ENCODE data around the gene AFMID.
"Not testable (repeated sequence)": the region's sequence is repeated elsewhere in the genome, so short reads cannot be mapped to it uniquely, and the experiment has no call there.

Gene AFMID

GRCh38 chr17:78224231-78225087, 37.3 kb downstream of the AFMID start:
- DNase-seq, result no peak

GRCh38 chr17:78225088-78225865, 38.1 kb downstream of the AFMID start:
- DNase-seq, result no peak

GRCh38 chr17:78226055-78226758, 39.0 kb downstream of the AFMID start:
- no peak for DNase-seq

- DNase-seq, result no peak
Measured at GRCh38 chr17:78226759-78227454, 39.7 kb downstream of the AFMID start.

DNA sequence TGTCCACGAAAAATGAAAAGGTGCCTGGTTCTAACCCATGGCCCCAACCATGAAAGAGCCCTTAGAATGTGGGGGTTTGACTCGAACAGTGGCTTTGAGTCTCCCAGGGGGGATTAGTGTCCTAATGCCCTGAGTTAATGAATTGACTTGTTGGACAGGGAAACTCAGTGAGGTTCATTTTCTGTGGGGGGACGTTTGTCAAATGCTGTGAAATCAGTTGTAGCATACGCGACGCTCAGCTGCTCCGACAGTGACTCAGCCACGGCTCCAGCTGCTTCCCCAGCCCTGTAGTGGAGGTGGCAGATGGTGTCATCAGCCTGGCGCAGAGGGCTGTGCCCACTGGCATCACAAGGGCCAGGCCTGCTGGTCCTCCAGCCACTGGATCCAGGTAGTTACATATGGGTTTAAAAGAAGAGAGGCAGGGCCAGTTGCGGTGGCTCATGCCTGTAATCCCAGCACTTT, 40.3 kb downstream of the AFMID start:
- no peak for DNase-seq

DNA sequence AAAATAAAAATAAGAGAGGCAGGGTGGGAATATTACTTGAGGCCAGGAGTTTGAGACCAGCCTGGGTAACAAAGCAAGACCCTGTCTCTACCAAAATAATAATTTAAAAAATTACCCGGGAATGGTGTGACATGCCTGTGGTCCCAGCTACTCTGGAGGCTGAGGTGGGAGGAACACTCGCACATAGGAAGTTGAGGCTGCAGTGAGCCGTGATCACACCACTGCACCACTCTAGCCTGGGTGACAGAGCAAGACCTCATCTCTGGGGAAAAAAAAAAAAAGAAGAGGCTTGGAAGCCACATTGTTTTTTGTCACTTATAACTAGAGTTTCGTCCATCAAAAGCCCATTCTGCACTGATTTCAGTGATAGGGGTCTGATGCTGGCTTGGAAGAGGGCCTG, 41.0 kb downstream of the AFMID start:
- DNase-seq, result no peak

DNA sequence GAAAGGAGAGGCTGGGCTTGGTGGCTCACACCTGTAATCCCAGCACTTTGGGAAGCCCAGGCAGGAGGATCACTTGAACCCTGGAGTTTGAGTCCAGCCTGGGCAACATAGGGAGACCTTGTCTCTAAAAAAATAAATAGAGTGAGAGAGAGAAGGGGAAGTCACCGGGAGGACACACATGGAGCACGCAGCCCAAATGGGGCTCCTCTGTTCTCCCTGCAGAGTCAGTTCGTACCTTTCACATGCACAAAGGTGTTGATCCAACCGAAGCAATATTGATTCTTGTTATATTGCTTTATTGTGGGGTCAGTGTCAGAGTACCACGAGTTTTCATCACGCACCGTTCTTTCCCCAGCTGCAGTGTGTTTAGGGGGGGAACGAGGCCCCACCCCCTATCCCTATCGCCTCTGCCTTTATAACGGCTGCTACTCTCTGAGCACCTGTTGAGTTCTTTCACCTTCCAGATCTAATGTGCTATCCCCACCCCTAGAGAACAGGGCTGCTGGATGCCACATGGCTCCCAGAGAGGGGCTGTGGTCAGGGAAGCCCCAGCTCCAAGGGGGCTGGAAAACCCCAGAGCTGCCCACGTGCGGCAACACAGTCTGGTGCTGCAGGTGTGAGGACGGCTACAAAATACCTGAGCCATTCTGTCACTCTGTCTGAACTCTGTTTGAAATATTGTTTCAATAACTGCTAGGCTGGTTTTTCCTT, 43.2 kb downstream of the AFMID start:
- no peak for DNase-seq

DNA sequence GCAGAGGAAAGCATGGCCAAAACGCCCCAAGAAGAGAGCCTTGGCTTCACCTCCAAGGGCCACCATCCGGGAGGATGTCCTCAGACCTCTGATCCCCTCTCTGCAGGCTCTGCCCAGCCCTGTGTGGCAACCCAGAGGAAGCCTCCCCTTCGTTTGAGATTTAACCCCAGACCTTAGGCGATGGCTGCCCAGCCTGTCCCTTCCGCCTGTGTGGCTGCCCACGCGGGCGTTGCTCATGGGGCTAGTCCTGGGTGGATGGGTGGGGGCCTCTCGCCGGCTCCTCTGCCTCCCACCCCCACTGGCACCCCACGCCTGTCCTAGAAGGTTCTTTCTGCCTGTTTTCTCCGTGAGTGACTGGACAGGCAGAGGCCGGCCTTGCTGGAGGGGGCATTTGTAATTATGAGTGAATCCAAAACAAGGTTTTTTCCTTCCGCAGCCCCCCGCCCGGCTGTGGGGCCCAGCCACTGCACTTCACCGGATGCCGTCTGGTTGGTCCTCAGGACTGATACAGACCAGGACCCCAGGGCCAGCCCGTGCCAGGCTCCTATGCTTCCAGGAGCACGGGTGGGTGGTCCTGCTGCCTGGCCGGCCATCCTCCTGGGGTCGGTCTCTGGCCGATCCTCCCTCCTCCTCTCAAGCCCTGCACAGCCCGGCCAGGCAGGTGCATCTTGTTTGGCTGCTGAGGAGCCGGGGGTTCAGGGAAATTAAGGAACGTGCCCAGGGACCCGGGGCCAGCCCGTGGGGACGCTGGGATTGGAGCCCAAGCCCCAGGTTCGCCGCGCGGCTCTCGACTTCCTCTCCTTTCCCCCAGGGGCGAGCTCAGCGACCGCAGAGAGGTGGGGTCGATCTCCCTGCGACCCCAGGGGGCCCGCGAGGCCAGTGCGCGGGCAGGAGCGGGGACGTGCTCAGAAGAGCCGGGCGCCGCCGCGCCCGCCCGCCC, 44.1 kb downstream of the AFMID start, which contains the start of gene TMEM235:
Gene TMEM235, plus strand, starts transcription at position 636 of the 940 bp plus-strand sequence. CDS start 393 bp downstream, outside the sequence.
- DNase-seq, result no peak

DNA sequence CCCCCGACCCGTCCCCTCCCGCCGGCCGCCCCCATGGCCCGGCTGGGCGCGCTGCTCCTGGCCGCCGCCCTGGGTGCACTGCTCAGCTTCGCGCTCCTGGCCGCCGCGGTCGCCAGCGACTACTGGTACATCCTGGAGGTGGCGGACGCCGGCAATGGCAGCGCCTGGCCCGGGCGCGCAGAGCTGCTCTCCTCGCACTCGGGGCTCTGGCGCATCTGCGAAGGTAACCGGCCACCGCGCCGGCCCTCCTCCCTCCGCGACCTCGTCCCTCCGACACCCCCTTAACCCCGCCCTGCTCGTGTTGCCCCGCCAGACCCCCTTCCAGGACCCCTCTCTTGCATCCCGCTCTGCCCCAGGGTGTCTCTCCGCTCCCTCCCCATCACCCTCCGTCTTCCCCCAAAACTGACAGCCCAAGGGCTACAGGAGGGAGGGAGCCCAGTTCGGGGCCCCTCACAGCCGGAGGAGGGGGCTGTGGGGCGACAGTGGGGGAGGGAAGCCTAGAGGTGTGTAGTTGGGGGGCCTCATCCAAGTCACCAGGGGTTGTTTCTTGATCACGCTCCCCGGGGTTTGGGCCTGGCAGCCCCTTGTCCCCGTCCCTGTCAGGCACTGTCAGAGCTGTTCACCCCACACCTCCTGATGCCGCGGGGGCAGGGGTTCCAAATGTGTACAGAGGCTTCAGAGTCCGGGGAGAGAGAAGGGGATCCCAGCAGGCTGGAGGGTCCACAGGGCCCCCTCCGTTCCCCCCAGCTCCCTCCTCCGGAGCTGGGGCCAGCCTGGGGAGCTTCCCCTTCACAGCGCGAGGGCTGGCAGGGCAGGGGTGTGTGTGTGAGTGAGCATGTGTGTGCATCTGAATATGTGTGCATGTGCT, 45.1 kb downstream of the AFMID start:
- no peak for DNase-seq

- no peak for DNase-seq
Measured at GRCh38 chr17:78232859-78233173, 45.7 kb downstream of the AFMID start.

DNA sequence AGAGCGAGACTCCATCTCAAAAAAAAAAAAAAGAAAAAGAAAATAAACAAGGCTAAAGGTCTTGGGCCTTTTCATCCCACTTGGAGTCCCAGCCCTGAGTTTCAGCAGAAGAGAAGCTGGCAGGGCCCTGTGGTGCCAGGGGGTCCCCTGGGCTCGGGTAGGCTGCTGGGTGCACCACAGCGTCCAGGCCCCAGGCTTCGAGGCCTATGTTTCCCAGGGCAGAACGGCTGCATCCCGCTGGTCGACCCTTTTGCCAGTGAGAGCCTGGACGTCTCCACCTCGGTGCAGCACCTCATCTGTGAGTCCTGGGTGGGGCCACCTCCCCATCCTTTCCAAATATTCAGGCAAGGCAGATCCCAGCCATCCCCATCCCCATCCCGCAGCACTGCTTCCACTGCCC, 46.5 kb downstream of the AFMID start:
- DNase-seq, result no peak

- DNase-seq, result no peak
Measured at GRCh38 chr17:78234261-78234865, 47.2 kb downstream of the AFMID start.

DNA sequence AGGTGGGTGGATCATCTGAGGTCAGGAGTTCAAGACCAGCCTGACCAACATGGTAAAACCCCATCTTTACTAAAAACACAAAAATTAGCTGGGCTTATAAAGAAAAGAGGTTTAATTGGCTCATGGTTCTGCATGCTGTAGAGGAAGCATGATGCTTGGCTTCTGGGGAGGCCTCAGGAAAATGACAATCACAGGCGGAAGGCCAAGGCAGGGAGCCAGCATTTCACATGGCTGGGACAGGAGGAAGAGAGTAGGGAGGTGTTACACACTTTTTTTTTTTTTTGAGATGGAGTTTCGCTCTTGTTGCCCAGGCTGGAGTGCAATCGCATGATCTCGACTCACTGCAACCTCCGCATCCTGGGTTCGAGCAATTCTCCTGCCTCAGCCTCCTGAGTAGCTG, 47.9 kb downstream of the AFMID start:
- DNase-seq, result not testable (repeated sequence)

- no peak for DNase-seq
Measured at GRCh38 chr17:78235885-78236284, 48.7 kb downstream of the AFMID start.

- no peak for DNase-seq
Measured at GRCh38 chr17:78236362-78237127, 49.4 kb downstream of the AFMID start.

- no peak for DNase-seq
Measured at GRCh38 chr17:78237401-78238012, 50.3 kb downstream of the AFMID start.

DNA sequence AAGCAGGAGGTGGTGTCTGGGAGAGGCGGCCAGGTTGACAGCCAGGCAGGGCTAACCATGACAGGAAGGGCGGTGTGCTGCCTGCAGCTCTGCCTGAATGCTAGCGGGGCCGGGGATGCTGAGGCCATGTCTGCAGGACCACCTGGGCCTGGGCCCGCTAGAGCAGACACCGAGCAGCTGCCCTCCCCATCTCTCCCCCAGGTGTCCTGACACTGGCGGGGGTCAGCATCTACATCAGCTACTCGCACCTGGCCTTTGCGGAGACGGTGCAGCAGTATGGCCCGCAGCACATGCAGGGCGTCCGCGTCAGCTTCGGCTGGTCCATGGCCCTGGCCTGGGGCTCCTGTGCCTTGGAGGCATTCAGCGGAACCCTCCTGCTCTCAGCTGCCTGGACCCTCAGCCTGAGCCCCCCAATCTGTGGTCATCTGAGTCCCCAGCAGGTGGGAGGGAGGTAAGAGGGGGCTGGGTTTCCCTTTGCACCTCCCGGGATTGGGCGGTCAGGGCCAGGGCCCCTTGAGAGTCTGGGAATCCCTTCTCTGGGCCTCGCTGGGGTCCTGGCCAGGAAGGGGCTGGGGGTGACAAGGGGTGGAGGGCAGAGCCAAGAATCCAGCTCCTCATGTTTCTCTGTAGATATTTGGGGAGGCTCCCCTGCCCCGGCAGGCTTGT, 51.8 kb downstream of the AFMID start:
- no peak for DNase-seq

- DNase-seq, result no peak
Measured at GRCh38 chr17:78239489-78239931, 52.3 kb downstream of the AFMID start.
